HG02938 (cell line): Measurements from ENCODE around the gene PSORS1C1.

Experiments
- ATAC-seq: cut with Tn5 transposase; IDR thresholded peaks from one replicate; pipeline ENCODE4 v1.9.1; 2021; ENCODE audit warnings: mild to moderate bottlenecking, moderate library complexity; ENCODE audit not compliant: unreplicated experiment

Gene PSORS1C1

DNA sequence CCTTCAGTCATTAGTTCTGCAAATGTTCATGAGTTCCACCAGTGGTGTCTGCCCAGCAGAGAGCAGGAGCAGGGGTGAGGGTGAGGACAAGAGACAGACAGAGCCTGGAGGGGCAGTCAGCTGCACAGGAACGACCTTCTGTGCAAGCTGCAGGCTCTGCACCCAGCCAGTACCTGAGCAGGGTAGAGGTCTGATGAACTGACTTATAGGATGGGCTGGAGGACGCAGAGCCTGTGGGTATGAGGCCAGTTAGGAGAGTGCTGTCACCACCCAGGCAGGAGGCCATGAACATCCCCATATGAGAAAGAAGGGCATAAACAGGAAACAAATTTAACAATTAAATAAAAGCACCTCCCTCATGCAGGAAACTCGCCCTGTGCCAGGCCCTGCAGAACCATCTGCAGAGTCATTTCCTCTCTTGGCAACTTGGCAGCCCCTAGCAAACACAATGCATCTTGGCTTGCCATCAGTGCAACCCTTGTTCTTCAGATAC lies 20.2 kb upstream of the PSORS1C1 start:
- ATAC-seq, result no peak

DNA sequence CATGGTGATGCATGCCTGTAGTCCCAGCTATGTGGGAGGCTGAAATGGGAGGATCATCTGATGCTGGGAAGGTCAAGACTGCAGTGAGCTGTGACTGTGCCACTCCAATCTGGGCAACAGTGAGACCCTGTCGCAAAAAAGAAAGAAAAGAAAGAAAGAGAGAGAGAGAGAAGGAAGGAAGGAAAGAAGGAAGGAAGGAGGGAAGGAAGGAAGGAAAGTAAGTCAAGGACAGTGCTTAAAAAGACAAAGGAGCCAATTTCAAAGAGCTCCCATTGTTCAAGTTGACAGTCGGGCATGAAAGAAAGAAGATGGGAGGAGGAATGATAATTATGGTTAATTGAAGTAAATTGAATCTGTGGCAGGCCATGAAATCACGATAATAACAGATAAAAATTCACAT lies 18.4 kb upstream of the PSORS1C1 start:
- ATAC-seq, result no peak

DNA sequence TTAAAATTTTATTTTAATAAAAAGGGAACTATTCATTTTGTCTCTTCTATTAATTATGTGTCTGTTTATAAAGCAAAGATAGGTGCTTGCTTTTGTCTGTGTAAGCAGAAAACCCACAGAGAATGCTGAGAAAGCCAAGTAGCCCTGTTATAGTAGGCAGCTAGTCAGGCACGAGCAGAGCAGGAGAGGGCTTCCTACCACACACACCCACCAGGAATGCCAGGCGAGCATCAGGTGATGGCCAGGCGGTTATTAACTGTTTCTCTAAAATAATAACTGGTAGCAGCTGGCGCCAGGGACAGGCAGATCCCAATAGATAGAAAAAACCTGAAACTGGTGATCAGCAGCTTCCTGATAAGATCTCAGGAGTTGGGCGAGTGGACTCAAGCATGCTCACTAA lies 17.9 kb upstream of the PSORS1C1 start:
- ATAC-seq, result no peak

DNA sequence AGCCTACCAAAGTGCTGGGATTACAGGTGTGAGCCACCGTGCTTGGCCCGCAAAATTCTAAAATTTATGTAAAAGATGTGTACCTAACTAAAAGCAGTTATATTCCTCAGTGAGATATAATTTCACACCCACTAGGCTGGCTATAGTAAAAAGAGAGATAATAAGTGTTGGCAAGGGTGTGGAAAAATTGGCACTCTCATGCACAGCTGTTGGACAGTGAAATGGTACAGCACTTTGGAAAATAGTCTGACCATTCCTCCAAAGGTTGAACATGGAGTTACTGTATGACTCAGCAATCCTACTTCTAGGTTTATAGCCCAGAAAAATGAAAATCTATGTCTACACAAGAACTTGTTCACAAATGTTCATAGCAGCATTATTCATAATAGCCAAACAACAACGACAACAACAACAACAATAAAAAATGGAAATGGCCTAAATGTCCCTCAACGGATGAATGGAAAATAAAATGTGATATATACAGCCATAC lies 16.1 kb upstream of the PSORS1C1 start:
- no peak for ATAC-seq

DNA sequence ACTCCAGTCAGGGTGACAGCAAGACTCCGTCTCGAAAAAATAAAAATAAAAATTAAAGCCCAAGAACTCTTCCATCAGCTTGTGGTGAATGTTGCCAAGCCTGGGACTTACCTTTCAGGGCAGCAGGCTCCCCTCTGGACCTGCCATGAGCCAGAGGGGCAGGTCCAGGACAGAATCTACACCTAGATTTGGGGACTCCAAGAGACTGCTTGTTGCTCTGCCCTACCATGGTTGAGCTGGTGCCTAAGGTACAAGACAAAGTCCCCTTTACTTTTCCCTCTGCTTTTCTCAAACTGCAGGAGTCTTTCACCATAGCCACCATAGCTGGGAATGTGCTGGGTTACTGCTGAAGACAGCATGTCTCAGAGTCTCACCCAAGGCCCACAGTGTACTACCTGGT lies 11.5 kb upstream of the PSORS1C1 start:
- ATAC-seq, result no peak

DNA sequence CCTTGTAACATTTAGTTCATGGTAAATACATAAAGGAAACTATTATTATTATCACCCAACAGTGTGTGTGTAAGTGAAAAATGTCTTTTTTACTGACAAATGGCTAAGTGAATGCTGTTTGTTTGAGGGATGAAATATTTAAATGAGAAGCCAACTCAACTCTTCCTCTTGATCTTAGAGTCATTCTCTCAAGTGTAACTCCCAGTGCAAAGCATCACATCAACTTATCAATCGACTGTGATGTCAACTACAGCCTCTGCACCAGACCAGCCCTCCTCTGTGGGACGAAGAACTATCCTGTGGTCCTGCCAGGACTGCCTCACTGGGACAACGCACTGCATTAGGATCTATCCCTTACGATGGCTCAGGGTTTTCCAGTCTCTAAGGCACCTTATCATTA lies 7.5 kb upstream of the PSORS1C1 start:
- no peak for ATAC-seq

DNA sequence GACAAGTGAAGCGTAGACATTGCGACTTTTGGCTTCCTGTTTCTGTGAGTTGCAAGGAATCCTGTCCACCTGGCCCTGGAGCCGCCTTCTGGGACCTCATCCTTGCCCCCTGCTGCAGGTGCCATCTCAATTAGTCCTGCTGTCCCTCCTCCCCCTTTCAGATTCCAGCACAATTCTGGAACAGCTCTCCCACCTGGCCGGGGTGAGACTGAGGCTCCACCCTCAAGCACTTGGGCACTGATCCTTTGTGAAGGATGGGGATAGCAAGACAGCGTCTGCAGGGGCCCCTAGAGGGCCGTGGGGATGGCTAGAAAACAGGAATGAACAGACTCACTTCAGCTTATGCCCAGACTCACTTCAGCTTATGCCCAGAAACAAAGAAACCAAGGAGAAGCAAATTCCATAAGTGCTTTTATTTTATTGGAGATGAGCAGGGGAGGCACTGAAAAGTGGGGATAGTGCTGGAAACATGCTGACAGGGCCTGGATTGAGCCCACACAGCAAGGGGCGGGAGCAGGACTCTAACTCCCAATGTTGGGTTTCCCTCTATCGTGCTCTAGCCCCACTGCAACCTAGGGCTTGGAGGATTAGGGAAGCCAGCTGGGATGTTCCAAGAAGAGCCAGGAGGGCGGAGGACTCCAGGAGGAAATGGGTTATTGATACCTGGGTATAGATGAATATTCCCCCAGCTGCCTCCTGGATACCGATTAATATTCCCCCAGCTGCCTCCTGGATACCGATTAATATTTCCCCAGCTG lies 3.6 kb upstream of the PSORS1C1 start:
- ATAC-seq, result no peak

DNA sequence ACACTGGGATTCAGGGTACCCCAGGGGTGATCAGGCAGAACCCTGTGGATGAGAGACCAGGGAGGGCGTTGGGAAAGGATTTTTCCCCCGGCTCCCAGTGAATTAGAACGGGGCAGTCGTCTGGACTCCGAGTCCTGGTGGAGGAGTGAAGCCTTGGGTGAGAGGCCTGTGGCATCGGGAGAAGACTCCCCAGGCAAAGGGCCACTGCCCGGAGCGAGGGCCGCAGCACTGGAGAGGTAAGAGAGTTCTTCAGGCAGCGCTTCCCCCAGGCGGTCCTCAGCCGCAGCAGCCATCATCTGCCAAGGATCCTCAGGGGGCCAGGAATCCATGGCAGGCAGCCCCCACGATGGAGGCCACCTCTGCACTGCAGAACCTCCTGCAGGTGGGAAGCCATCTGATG lies 2.9 kb upstream of the PSORS1C1 start:
- no peak for ATAC-seq

DNA sequence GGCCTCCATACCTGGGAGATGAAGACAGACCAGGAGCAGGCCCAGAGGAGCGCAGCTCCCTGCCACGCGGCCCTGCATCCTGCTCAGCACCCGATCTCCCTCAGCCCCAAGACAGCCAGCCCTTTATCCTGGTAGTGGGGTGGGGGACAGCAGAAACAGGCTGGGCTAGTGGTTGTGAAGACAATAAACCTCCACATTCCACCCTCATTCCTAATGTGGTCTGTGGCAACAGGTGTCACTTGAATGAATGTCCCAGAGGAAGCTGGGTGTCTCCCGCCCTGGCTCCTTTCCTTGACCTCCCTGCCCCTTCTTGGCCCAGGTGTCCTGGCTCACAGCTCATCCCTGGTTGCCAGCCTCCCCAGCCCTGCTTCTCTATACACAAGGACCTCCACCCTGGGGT lies 2.1 kb upstream of the PSORS1C1 start, which contains the start of gene C6orf15:
TSS of gene C6orf15 (minus strand) at position 98 of the 400 bp plus-strand sequence. CDS start at position 78, 20 bp downstream.
- no peak for ATAC-seq

DNA sequence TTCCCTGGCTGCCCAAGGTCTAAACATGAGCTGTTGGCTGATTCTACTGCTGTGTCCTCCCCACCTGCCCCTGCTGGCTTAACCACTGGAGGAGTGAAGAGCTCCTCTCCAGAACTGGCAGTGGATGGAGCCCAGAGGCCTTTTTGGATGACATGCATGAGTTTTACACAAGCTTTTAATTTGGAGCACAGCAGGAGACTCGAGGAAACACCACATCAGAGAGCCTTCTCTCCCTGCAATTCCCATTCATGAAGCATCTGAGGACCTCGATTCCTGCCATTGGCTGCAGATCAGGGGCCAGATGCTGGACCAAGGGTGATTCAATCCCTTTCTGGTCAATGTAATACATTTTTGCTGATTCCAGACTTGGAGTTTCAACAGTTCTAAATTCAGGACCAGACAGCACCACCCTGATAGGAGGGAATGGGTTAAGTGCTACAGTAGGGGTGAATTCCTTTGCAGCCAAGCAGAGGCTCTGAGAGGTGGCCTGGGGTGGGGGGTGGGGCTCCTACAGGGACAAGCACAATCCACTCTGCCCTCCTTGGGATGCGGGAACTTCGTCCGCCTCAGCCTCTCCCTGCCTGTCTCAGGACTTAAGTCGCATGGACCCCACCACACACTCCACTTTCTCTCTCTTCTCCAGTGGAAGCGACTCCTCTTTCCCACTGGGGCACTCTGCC lies 599 bp upstream of the PSORS1C1 start:
- no peak for ATAC-seq

DNA sequence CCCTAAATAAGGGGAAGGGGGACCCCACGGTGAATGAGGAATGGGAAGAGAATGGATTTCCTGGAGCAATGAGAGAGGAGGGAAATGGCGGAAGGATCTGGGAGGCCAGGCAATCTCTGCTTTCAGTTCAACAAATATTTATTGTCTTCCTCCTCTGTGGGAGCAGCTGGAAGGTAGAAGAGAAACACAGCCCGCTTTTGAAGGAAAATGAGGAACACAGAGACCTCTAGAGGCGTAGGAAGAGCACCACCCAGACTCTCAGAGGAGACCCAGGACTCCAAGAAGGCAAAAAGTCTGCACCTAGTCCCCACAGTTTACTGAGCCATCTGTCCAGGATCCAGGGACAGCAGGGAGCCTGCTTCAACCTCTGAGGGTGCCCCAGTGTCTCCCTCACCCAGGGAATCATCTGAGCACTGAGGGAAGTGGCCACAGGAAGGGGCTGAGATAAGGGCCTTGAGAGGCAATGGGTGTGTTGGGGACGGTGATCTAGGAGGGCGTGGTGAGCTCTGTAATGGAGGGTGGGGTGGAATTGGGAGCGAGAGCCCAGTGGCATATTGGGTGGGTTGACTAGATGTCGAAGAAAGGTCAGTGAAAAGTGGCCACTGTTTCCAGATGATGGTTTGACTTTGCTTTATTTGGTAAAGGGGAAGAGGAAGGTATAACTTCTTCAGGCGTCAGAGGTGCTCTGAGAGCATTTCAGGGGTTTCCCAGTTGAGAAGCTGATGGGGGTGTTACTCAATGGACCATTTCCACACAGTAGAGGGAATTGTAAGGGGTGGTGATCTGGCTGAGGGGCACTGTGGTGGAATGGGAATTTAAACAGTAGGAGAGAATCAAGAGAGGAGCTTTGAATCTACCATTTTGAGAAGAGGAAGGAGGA lies 610 bp downstream of the PSORS1C1 start:
- no peak for ATAC-seq

DNA sequence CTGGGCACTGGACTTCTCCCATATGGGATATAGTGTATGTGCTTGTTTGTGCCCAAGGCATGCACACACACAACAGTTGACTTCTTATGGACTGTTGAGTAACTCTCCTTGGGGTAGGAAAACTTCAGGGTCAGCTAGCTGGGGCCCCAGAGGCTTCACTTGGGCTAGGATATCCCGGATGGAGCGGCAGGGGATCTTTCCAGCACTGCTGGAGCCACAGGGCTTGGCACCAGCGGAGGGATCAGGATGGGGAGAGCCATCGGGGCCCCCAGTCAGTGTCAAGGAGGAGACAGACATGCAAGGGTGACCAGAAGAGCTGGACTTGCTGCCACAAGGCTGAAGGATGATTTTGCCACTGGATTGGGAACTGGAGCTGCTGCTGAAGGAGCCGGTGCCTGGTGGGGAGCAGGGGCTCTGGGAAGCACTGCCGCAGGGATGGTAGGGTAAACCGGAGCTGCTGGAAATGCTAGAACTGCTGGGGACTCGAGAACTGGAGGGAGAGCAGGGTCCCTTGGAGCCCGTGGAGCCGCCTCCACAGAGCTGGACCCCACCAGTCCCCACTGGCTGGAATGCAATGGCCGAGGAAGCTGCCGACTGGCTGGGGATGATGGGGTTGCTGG lies 1.5 kb downstream of the PSORS1C1 start:
- ATAC-seq, result no peak

DNA sequence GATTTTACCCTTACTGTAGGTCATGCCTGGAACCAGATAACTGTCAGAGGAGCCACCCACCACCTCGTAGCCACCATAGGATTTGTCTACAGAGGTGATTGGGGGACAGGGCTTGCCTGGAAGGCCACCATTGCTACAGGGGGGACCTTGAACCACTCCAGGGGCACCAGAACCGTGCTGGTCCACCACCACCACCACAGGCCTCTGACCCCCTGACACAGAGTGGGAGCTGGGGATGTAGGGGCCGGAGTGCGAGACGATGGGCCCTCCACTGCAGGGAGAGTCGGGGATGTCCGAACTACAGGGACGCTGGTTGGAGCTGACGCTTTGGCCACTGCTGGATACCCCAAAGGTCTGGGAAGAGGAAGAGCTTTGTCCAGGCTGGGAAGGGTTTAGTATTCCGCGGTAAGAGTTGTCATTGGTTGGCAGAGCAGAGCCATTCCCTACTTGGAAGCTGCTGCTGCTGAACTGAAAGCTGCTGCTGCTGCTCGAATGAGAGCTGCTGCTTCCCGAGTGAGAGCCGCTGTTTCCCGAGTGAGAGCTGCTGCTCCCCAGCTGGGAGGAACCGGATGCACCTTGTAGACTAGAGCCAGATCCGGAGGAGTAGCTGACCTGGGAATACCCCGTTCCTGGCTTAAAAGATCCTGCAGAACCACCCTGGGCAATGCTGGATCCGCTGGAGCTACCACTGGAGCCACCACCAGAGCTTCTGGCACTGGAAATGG lies 2.2 kb downstream of the PSORS1C1 start:
- ATAC-seq, result no peak

DNA sequence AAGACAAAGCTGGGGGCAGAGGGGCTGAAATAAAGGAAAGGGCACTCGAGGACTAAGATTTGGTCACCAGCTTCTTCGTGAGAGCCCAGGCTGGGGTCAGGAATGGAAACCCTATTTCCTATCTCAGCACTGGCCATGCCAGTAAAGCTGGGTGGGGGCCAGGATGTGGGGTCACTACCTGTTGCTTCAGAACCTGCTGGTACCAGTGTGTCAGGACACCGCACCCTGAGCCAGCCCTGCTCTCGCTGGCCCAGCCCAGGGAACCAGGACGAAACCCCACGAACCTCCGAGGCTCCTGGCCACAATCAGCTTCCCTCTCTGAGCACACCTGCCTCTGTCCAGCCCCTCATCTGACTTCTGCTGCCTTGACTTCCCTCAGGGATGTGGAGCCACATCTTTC lies 3.6 kb downstream of the PSORS1C1 start:
- ATAC-seq, result no peak

DNA sequence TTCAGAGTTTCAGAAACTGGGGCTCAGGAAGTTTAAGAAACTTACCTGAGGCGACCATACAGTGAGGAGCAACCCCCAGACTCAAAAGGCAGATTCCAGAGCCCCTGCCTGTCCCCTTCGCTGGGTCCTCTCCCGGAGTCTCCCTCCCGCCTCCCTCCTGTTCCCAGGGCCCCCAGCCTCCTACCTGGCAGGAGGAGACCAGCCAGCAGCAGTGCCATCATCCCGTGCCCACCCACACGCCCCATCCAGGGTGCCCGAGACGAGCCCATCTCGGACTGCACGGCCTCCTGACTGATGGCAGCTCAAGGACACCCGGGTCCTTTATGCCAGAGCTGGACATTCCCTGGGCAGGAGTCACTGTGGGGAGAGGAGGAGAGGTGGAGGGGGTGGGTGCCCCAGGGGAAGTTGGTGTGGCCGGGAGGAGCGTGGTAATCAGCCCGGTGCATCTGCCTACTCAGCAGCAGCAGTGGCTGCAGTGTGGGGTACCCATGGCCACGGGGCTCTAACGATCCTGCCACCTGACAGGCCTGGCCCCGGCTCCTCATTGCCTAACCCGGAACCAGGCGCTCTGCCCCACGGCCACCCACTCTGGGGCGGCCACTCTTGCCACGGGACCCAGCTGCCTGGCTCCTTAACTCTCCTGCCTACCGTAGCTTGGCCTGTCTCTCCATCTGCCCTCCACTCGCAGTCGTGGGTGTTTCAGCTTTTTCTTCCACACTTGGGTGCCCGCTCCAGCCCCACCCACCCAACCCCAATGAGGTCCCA lies 5.7 kb downstream of the PSORS1C1 start, which contains the start of gene CDSN:
TSS of gene CDSN (minus strand) at position 296 of the 765 bp plus-strand sequence. CDS start at position 269, 27 bp downstream.
- ATAC-seq, result no peak

DNA sequence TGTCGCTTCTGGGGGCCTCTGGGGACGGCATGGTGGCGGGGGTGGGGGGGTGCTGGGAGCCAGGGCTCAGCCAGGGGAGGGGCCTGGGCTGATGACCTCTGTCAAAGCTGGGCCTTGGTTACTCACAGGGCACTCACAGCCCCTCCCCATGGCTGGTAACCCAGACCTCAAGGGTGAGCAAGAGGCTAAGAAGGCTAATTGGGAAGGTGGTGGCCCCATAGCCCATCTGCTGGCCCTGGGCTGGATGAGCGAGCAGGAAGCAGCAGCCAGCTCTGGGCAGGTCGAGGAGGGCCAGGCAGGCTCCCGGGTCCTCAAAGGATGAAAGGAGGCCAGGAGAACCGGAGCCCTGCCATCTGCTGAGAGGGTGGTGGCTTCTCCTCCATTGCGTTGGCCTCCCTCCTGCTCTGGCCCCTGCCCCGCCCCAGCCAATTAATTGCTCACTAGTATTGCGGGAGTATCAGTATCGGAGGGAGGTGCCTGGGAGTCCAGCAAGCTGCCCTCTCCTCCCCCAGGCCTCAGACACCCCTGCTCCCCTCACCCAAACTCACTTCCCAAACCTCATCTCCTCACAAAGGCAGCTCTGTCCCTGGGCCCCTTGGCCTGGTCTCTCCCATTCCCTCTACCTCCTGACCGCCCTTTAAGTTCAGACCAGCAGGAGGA lies 6.7 kb downstream of the PSORS1C1 start:
- no peak for ATAC-seq

DNA sequence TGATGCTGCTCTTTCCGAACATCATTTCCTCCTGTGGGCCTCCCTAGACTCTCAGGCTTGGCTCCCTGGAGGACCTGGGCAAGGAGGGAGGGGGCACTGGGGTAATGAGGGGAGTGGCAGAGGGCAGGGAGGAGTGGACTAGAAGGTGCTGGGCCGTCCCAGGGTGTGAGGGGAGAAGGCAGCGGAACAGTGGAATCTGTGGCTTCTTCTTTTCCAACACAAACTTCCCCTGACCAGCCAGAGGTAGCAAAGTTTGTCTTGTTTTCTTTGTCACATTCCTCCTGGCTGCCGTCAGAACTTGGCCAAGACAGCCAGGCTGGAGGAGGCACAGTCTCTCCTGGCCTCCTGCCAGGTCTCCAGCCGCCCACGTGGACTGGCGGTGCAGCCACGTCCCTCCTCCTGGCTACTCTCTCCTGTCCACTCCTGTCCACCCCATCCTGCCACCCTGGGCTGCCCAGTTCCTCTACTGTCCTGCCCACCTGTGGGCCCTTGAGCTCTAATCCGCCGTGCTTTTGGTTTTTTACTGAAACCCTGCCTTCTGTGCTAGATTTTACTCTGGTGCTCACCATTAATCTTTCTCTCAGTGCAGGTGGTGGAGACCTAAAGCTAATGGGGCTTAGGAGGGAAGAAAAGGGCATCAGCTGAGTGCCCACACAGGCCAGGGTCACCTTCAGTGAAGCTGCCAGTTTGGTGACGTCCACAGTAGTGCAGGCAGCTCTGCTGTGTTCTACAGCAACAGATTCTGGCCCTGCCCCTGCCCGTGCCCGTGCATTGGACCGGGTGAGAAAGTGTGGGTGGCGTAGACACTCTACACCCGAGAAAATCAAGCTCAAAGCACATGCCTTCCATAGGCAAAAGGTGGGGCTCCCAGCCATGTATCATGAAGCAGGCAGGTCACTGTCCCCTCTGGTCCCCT lies 8.4 kb downstream of the PSORS1C1 start:
- ATAC-seq, result no peak

DNA sequence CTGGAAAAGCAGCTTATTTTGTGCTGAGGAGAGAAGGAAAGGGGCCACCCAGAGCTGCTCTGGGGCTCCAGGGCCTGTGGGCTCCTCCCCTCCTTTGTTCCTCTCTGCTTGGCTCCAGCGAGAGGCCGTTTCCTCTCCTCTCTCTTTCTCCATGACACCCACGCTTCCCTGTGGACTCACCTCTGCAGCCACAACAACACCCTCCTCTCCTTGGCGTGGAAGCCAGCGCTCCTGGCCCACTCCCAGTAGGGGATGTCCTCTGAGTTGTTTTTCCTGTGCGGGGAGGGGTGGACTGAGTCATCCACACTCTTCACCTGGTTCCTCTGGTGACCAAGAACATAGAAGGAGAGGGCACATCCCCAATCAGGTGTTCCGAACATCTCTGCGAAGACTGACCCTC lies 10.6 kb downstream of the PSORS1C1 start:
- ATAC-seq, result no peak
